Raji (cell line): ENCODE results near the gene MTA1.

Source experiments
- POLR2A ChIP-seq: IDR thresholded peaks from 2 replicates; pipeline ENCODE4 v1.6.1; 2011; ENCODE audit warnings: low read depth, low read length, control low read depth; ENCODE audit not compliant: insufficient read depth

The MTA1 gene

GRCh38 chr14:105491366-105491973 lies 71.8 kb downstream of the MTA1 start:
- TF ChIP-seq POLR2A: peak; percentile 48; the same call in 1 of the 2 replicates

GRCh38 chr14:105492031-105492970 lies 72.7 kb downstream of the MTA1 start:
- no peak for TF ChIP-seq POLR2A

GRCh38 chr14:105492971-105493871 lies 73.6 kb downstream of the MTA1 start:
- TF ChIP-seq POLR2A: no peak

GRCh38 chr14:105493921-105494605 lies 74.4 kb downstream of the MTA1 start:
- no peak for TF ChIP-seq POLR2A

- TF ChIP-seq POLR2A: no peak
These were observed 74.9 kb downstream of the MTA1 start for GRCh38 chr14:105494606-105494929.

- no peak for TF ChIP-seq POLR2A
These were observed 75.7 kb downstream of the MTA1 start for GRCh38 chr14:105495101-105495989.

GRCh38 chr14:105495990-105496830 lies 76.6 kb downstream of the MTA1 start:
- no peak for TF ChIP-seq POLR2A

- no peak for TF ChIP-seq POLR2A
These were observed 77.4 kb downstream of the MTA1 start for GRCh38 chr14:105496831-105497591.

GRCh38 chr14:105497671-105498429 lies 78.2 kb downstream of the MTA1 start:
- no peak for TF ChIP-seq POLR2A

GRCh38 chr14:105498430-105499255 lies 79.0 kb downstream of the MTA1 start:
- no peak for TF ChIP-seq POLR2A
